HG03196 (cell line): ENCODE measurements around the gene AIDA.
"Not testable (repeated sequence)": the region's sequence is repeated elsewhere in the genome, so short reads cannot be mapped to it uniquely, and the experiment has no call there.

Experiments
- ATAC-seq: cut with Tn5 transposase; IDR thresholded peaks from one replicate; pipeline ENCODE4 v1.9.1; 2021; ENCODE audit not compliant: unreplicated experiment

Gene AIDA

GRCh38 chr1:222712253-222713090, at the start of gene AIDA, which contains the start of gene BROX:
AIDA (minus strand) TSS chr1:222712491; CDS start chr1:222712317, 174 bp downstream.
BROX (plus strand) TSS chr1:222712564; CDS start chr1:222715700, 3,136 bp downstream.
- peak; percentile 72 for ATAC-seq

- no peak for ATAC-seq
Observed at GRCh38 chr1:222761083-222761482, 48.8 kb upstream of the AIDA start.

GRCh38 chr1:222759451-222760035, 47.3 kb upstream of the AIDA start:
- no peak for ATAC-seq

GRCh38 chr1:222757646-222758268, 45.5 kb upstream of the AIDA start:
- no peak for ATAC-seq

- ATAC-seq, result no peak
Observed at GRCh38 chr1:222754366-222755139, 42.3 kb upstream of the AIDA start.

- no peak for ATAC-seq
Observed at GRCh38 chr1:222751255-222751654, 39.0 kb upstream of the AIDA start.

- peak; percentile 68 for ATAC-seq
Observed at GRCh38 chr1:222750651-222751050, 38.4 kb upstream of the AIDA start.

- no peak for ATAC-seq
Observed at GRCh38 chr1:222749927-222750326, 37.6 kb upstream of the AIDA start.

- ATAC-seq, result not testable (repeated sequence)
Observed at GRCh38 chr1:222741630-222742457, 29.6 kb upstream of the AIDA start.

- no peak for ATAC-seq
Observed at GRCh38 chr1:222739929-222740328, 27.6 kb upstream of the AIDA start.

- no peak for ATAC-seq
Observed at GRCh38 chr1:222739465-222739864, 27.2 kb upstream of the AIDA start.

- no peak for ATAC-seq
Observed at GRCh38 chr1:222736972-222737371, 24.7 kb upstream of the AIDA start, which contains the start of gene FAM177B. FAM177B (plus strand) TSS chr1:222737202; CDS start chr1:222746546, 9,344 bp downstream.

GRCh38 chr1:222736470-222736869, 24.2 kb upstream of the AIDA start:
- ATAC-seq, result no peak

GRCh38 chr1:222734740-222735139, 22.4 kb upstream of the AIDA start:
- no peak for ATAC-seq

- ATAC-seq, result peak; percentile 97
Observed at GRCh38 chr1:222732216-222733159, 20.2 kb upstream of the AIDA start.

- no peak for ATAC-seq
Observed at GRCh38 chr1:222730866-222731265, 18.6 kb upstream of the AIDA start.

GRCh38 chr1:222728746-222729145, 16.5 kb upstream of the AIDA start:
- no peak for ATAC-seq

- ATAC-seq, result no peak
Observed at GRCh38 chr1:222716393-222716792, 4.1 kb upstream of the AIDA start.
